HEK293T (cell line): ENCODE measurements around the gene C15orf39.

ENCODE experiments used
- CTCF ChIA-PET: fragments of 350-600 bp; formaldehyde crosslinking; extraction: SDS; loops from one replicate; lab custom pipeline; 2021; ENCODE audit warnings: antibody characterized with exemption, inconsistent platforms; lab: Yijun Ruan, JAX
- POLR2A ChIA-PET: fragments of 350-600 bp; formaldehyde crosslinking; extraction: SDS; loops from one replicate; lab custom pipeline; 2020; ENCODE audit warnings: antibody characterized with exemption, inconsistent platforms; lab: Yijun Ruan, JAX
- DNase-seq: peaks from one replicate; pipeline ENCODE4 v3.0.0; 2012; ENCODE audit warnings: mixed read lengths; ENCODE audit errors: extremely low spot score
- ARNT ChIP-seq: fragments of 450-650 bp; IDR thresholded peaks from 2 replicates; pipeline ENCODE4 v1.6.1; 2017; ENCODE audit warnings: mild to moderate bottlenecking
- BHLHE40 ChIP-seq: fragments of 450-650 bp; IDR thresholded peaks from 2 replicates; pipeline ENCODE4 v1.6.1; 2016; ENCODE audit warnings: mild to moderate bottlenecking, moderate library complexity, borderline replicate concordance
- CTBP1 ChIP-seq: fragments of 450-650 bp; IDR thresholded peaks from 2 replicates; pipeline ENCODE4 v1.6.1; 2016; ENCODE audit warnings: borderline replicate concordance
- ELF4 ChIP-seq: fragments of 450-650 bp; IDR thresholded peaks from 2 replicates; pipeline ENCODE4 v1.6.1; 2017; ENCODE audit warnings: antibody characterized with exemption
- FOXA1 ChIP-seq: fragments of 450-650 bp; IDR thresholded peaks from 2 replicates; pipeline ENCODE4 v1.6.1; 2016; ENCODE audit warnings: mild to moderate bottlenecking
- FOXK2 ChIP-seq: fragments of 450-650 bp; IDR thresholded peaks from 2 replicates; pipeline ENCODE4 v1.6.1; 2016; ENCODE audit warnings: mild to moderate bottlenecking
- FOXM1 ChIP-seq: fragments of 450-650 bp; IDR thresholded peaks from 2 replicates; pipeline ENCODE4 v1.6.1; 2017; ENCODE audit warnings: mild to moderate bottlenecking, borderline replicate concordance
- HDGF ChIP-seq: fragments of 450-650 bp; IDR thresholded peaks from 2 replicates; pipeline ENCODE4 v1.6.1; 2017; ENCODE audit warnings: antibody characterized with exemption, borderline replicate concordance
- L3MBTL2 ChIP-seq: fragments of 450-650 bp; conservative IDR thresholded peaks from 2 replicates; pipeline ENCODE4 v1.6.1; 2016; ENCODE audit warnings: mild to moderate bottlenecking
- LEF1 ChIP-seq: fragments of 450-650 bp; IDR thresholded peaks from 2 replicates; pipeline ENCODE4 v1.6.1; 2017; ENCODE audit warnings: mild to moderate bottlenecking, borderline replicate concordance
- NFRKB ChIP-seq: fragments of 450-650 bp; IDR thresholded peaks from 2 replicates; pipeline ENCODE4 v1.6.1; 2016; ENCODE audit warnings: mild to moderate bottlenecking, moderate library complexity
- PKNOX1 ChIP-seq: fragments of 450-650 bp; IDR thresholded peaks from 2 replicates; pipeline ENCODE4 v1.6.1; 2016
- SP1 ChIP-seq: fragments of 450-650 bp; IDR thresholded peaks from 2 replicates; pipeline ENCODE4 v1.6.1; 2017
- SUZ12 ChIP-seq: fragments of 450-650 bp; IDR thresholded peaks from 2 replicates; pipeline ENCODE4 v1.6.1; 2016; ENCODE audit warnings: mild to moderate bottlenecking
- TARDBP ChIP-seq: fragments of 450-650 bp; IDR thresholded peaks from 2 replicates; pipeline ENCODE4 v1.6.1; 2016
- ZNF384 ChIP-seq: fragments of 450-650 bp; IDR thresholded peaks from 2 replicates; pipeline ENCODE4 v1.6.1; 2016

C15orf39 gene

GRCh38 chr15:75156326-75157215, 45.1 kb upstream of the C15orf39 start:
- ChIA-PET POLR2A (interaction anchor here (1.0 to 1.7 kb wide), 3 partner anchors 19 to 133 kb away, joined by 3 to 4 read pairs (median 3); partner anchors contain the start of genes C15orf39 and PPCDC), CTCF (interaction anchor here (0.6 to 0.9 kb wide), 2 partner anchors 26 to 40 kb away, joined by 3 read pairs; no protein-coding TSS in a partner anchor)
- no peak for TF ChIP-seq BHLHE40
- TF ChIP-seq FOXA1 = no peak
- TF ChIP-seq PKNOX1 = no peak
- TF ChIP-seq TARDBP = no peak
- TF ChIP-seq SP1 = no peak
- TF ChIP-seq NFRKB = no peak
- TF ChIP-seq CTBP1 = no peak
- no peak for TF ChIP-seq L3MBTL2
- no peak for TF ChIP-seq LEF1
- TF ChIP-seq ARNT = no peak
- no peak for TF ChIP-seq FOXM1
- TF ChIP-seq ELF4 = no peak
- TF ChIP-seq HDGF = no peak
- TF ChIP-seq SUZ12 = no peak
- TF ChIP-seq FOXK2 = no peak
- no peak for TF ChIP-seq ZNF384
- no peak for DNase-seq

GRCh38 chr15:75158402-75158801, 43.3 kb upstream of the C15orf39 start:
- TF ChIP-seq FOXM1 = no peak
- TF ChIP-seq TARDBP = no peak
- no peak for TF ChIP-seq NFRKB
- TF ChIP-seq ELF4 = no peak
- no peak for DNase-seq
- ChIA-PET POLR2A (interaction anchor here (1.7 kb wide), 1 partner anchor 135 kb away, joined by 3 read pairs; the partner anchor contains the start of gene PPCDC), CTCF (no interaction called here)

- ChIA-PET CTCF (no interaction called here), POLR2A (no interaction called here)
- TF ChIP-seq NFRKB = no peak
- TF ChIP-seq LEF1 = no peak
- TF ChIP-seq FOXM1 = no peak
- no peak for TF ChIP-seq SP1
- TF ChIP-seq BHLHE40 = no peak
- no peak for TF ChIP-seq HDGF
- no peak for TF ChIP-seq PKNOX1
- no peak for TF ChIP-seq TARDBP
- TF ChIP-seq SUZ12 = no peak
- no peak for TF ChIP-seq FOXK2
- TF ChIP-seq ARNT = no peak
- no peak for TF ChIP-seq CTBP1
- no peak for TF ChIP-seq ZNF384
- TF ChIP-seq L3MBTL2 = no peak
- TF ChIP-seq ELF4 = no peak
- DNase-seq = no peak
These were observed 42.4 kb upstream of the C15orf39 start for GRCh38 chr15:75159244-75159643.

- ChIA-PET POLR2A (interaction anchor here (0.6 to 1.0 kb wide), 2 partner anchors 11 to 204 kb away, joined by 3 read pairs; partner anchors contain the start of gene RPP25), CTCF (interaction anchor here (0.5 to 0.6 kb wide), 2 partner anchors 24 to 106 kb away, joined by 3 to 6 read pairs; no protein-coding TSS in a partner anchor)
- no peak for TF ChIP-seq L3MBTL2
- DNase-seq = no peak
These were observed 40.4 kb upstream of the C15orf39 start for GRCh38 chr15:75161106-75161916.

- ChIA-PET POLR2A (no interaction called here), CTCF (no interaction called here)
- DNase-seq = no peak
- TF ChIP-seq L3MBTL2 = no peak
- TF ChIP-seq PKNOX1 = no peak
- no peak for TF ChIP-seq ELF4
- no peak for TF ChIP-seq LEF1
- TF ChIP-seq SUZ12 = no peak
- TF ChIP-seq FOXM1 = no peak
- no peak for TF ChIP-seq ZNF384
- TF ChIP-seq NFRKB = no peak
- no peak for TF ChIP-seq FOXK2
- TF ChIP-seq HDGF = no peak
- TF ChIP-seq BHLHE40 = no peak
- no peak for TF ChIP-seq ARNT
- TF ChIP-seq SP1 = no peak
- TF ChIP-seq CTBP1 = no peak
- no peak for TF ChIP-seq FOXA1
- TF ChIP-seq TARDBP = no peak
These were observed 39.7 kb upstream of the C15orf39 start for GRCh38 chr15:75161917-75162414.

- CTCF ChIA-PET = no interaction called here
- no peak for TF ChIP-seq TARDBP
- TF ChIP-seq ARNT = no peak
- TF ChIP-seq SUZ12 = no peak
- TF ChIP-seq NFRKB = no peak
- no peak for TF ChIP-seq ELF4
- TF ChIP-seq HDGF = no peak
- no peak for TF ChIP-seq CTBP1
- no peak for TF ChIP-seq FOXA1
- no peak for TF ChIP-seq ZNF384
- TF ChIP-seq SP1 = no peak
- no peak for TF ChIP-seq FOXK2
- no peak for TF ChIP-seq FOXM1
- no peak for DNase-seq
- POLR2A ChIA-PET = no interaction called here
These were observed 38.5 kb upstream of the C15orf39 start for GRCh38 chr15:75163150-75163564.
